Lower leg skin (tissue), 4 donors: ENCODE data around the gene BRINP1. TPM values are rescaled to one million over a fixed set of nuclear protein-coding genes. Genes with fewer than 3 reads are reported as not detected.

Experiments
- DNase-seq, 2 donors: peaks; one replicate each; pipeline ENCODE4 v3.0.0-alpha.2; 2019; ENCODE audit warnings: low spot score in 2 of 2
- H3K4me3 ChIP-seq: fragments of 200-600 bp; sonication (generic); 2 replicates; pipeline ENCODE4 v1.5.1; 2017; ENCODE audit warnings: mild to moderate bottlenecking, low read depth; ENCODE audit not compliant: poor library complexity, severe bottlenecking
- CTCF ChIP-seq, 3 donors: fragments of 450-650 bp; IDR thresholded peaks; one replicate each; pipeline ENCODE4 v1.5.1; 2016; ENCODE audit warnings: antibody characterized with exemption in 3 of 3, mild to moderate bottlenecking in 3 of 3, moderate library complexity in 2 of 3
- POLR2A ChIP-seq, 2 donors: fragments of 450-650 bp; IDR thresholded peaks; one replicate each; pipeline ENCODE4 v1.6.1; 2016 to 2017; ENCODE audit warnings: antibody characterized with exemption in 2 of 2, mild to moderate bottlenecking in 1 of 2, moderate library complexity in 1 of 2
- WGBS, 2 donors: methylation state at CpG; one replicate each; pipeline ENCODE4 v1.1.5; 2018; 5-methylcytosine and 5-hydroxymethylcytosine counted together
- intact Hi-C: fragments of 100-400 bp; cut with DNase I; formaldehyde crosslinking; loops from one replicate; pipeline ENCODE4 v1.15.0; 2023; ENCODE audit warnings: low total_unique reads
- total RNA-seq, 4 donors: library from RNA; depleted of rRNA; stranded (reverse); fragments of >200 nt; gene quantifications; one replicate each; pipeline ENCODE4 v1.1.0, GENCODE V29; 2016

The BRINP1 gene
- under 1 TPM in 2 of 4 donors, not detected in 2; 0.10 to 0.16 TPM for total RNA-seq

- no peak within 1 kb of the TSS for H3K4me3 ChIP-seq
- TF ChIP-seq POLR2A (IDR thresholded peaks at IDR 0.05) = no peak
- no peak for TF ChIP-seq CTCF (IDR thresholded peaks at IDR 0.05)
- WGBS, 2 donors = 2% methylated on average over 35 to 78 of the region's 91 CpGs
- intact Hi-C loops = no loop called here
- DNase-seq = no peak
Observed at GRCh38 chr9:119368681-119369581, at the start of gene BRINP1. Gene BRINP1 (minus strand): TSS chr9:119369435. CDS start chr9:119313355, 56,080 bp downstream.

GRCh38 chr9:119418721-119419120 lies 49.5 kb upstream of the BRINP1 start:
- intact Hi-C loops = no loop called here
- no peak for DNase-seq
- WGBS, 2 donors = 58 to 73% methylated on average over 1 of the region's 1 CpG
- no peak overlapping the region for H3K4me3 ChIP-seq
- TF ChIP-seq POLR2A (IDR thresholded peaks at IDR 0.05) = no peak
- no peak for TF ChIP-seq CTCF (IDR thresholded peaks at IDR 0.05)

- DNase-seq = no peak
- H3K4me3 ChIP-seq = no peak overlapping the region
- intact Hi-C loops = no loop called here
- TF ChIP-seq CTCF (IDR thresholded peaks at IDR 0.05) = no peak
- TF ChIP-seq POLR2A (IDR thresholded peaks at IDR 0.05) = no peak
Observed at GRCh38 chr9:119416793-119417192, 47.6 kb upstream of the BRINP1 start.

- no peak overlapping the region for H3K4me3 ChIP-seq
- TF ChIP-seq POLR2A (IDR thresholded peaks at IDR 0.05) (no peak), CTCF (IDR thresholded peaks at IDR 0.05) (no peak)
- WGBS, 2 donors = 36 to 46% methylated on average over 4 of the region's 4 CpGs
- no peak for DNase-seq
- intact Hi-C loops = no loop called here
Observed at GRCh38 chr9:119412399-119412798, 43.2 kb upstream of the BRINP1 start.

- intact Hi-C loops = no loop called here
- no peak for DNase-seq
- 61 to 72% methylated on average over 3 of the region's 3 CpGs for whole genome bisulfite sequencing, 2 donors
- no peak for TF ChIP-seq CTCF (IDR thresholded peaks at IDR 0.05)
- TF ChIP-seq POLR2A (IDR thresholded peaks at IDR 0.05) = no peak
- no peak overlapping the region for H3K4me3 ChIP-seq
Observed at GRCh38 chr9:119409552-119409951, 40.3 kb upstream of the BRINP1 start.
